Measurements from ENCODE around the gene FRA10AC1.

Gene FRA10AC1

GRCh38 chr10:93629647-93630305 is 72.6 kb downstream of the FRA10AC1 start:
- Histone ChIP-seq H3K27ac (no peak overlapping the region), H3K36me3 (replicated peaks) (no peaks in the 10 kb centered on the region), H3K27me3 (replicated peaks) (no peaks in the 10 kb centered on the region), H3K4me3 (ENCODE audit: low read depth, low read length) (no peak overlapping the region)
- no peak for TF ChIP-seq CTCF (IDR thresholded peaks at IDR 0.05; ENCODE audit: low read depth, low read length, missing control alignments)
- in situ Hi-C loops (cut with HindIII; ENCODE audit: low pct_ligation_motif_present, low sequenced_read_pairs), result no loop called here
- DNase-seq, result no peak

GRCh38 chr10:93628858-93629257 is 73.5 kb downstream of the FRA10AC1 start:
- Histone ChIP-seq H3K27me3 (replicated peaks) (no peaks in the 10 kb centered on the region), H3K4me3 (ENCODE audit: low read depth, low read length) (no peak overlapping the region), H3K27ac (no peak overlapping the region), H3K36me3 (replicated peaks) (no peaks in the 10 kb centered on the region)
- TF ChIP-seq CTCF (IDR thresholded peaks at IDR 0.05; ENCODE audit: low read depth, low read length, missing control alignments), result no peak
- DNase-seq, result no peak
- in situ Hi-C loops (cut with HindIII; ENCODE audit: low pct_ligation_motif_present, low sequenced_read_pairs), result no loop called here

- in situ Hi-C loops (cut with HindIII; ENCODE audit: low pct_ligation_motif_present, low sequenced_read_pairs), result no loop called here
- no peak for TF ChIP-seq CTCF (IDR thresholded peaks at IDR 0.05; ENCODE audit: low read depth, low read length, missing control alignments)
These were observed 79.5 kb downstream of the FRA10AC1 start for GRCh38 chr10:93622942-93623341.

GRCh38 chr10:93620925-93621324 is 81.5 kb downstream of the FRA10AC1 start:
- DNase-seq, result no peak
- H3K27ac ChIP-seq, result no peak overlapping the region
- in situ Hi-C loops (cut with HindIII; ENCODE audit: low pct_ligation_motif_present, low sequenced_read_pairs), result no loop called here
- H3K36me3 ChIP-seq (replicated peaks), result no peaks in the 10 kb centered on the region
- TF ChIP-seq CTCF (IDR thresholded peaks at IDR 0.05; ENCODE audit: low read depth, low read length, missing control alignments), result no peak
- H3K27me3 ChIP-seq (replicated peaks), result no peaks in the 10 kb centered on the region
- no peak overlapping the region for H3K4me3 ChIP-seq (ENCODE audit: low read depth, low read length)

More at GRCh38 chr10:93622942-93623341, 79.5 kb downstream of the FRA10AC1 start:
- Histone ChIP-seq H3K27me3 (replicated peaks) (no peaks in the 10 kb centered on the region), H3K36me3 (replicated peaks) (no peaks in the 10 kb centered on the region), H3K4me3 (ENCODE audit: low read depth, low read length) (no peak overlapping the region), H3K27ac (no peak overlapping the region)
- no peak for DNase-seq
